ENCODE measurements around the gene TRHDE. TPM values are rescaled to one million over a fixed set of nuclear protein-coding genes. Genes with fewer than 3 reads are reported as not detected.
"Not testable (repeated sequence)": the region's sequence is repeated elsewhere in the genome, so short reads cannot be mapped to it uniquely, and the experiment has no call there.

Gene TRHDE
- total RNA-seq, 1 donor from 2014 or later, result 40.4 TPM

DNA sequence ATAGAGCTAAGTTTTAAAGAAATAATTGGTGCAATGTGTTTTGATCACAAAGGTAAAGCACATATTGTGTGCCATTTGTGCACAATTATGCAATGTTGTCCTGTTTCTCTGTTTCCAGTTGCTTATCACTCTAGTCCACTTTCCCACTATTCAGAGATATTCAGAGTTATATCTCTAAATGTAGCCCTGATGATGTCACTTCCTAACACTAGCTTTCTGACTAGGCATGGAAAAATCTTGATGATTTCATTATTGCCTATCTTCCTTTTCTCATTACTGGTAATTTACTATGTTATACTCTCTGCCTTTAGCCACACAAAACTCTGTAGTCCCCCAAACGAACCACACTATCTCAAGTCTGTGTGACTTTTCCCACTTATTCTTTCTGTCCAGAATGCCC, 221.2 kb downstream of the TRHDE start:
- DNase-seq (ENCODE audit: low spot score in 2 of 2) (no peak), FAIRE-seq (no peak)

DNA sequence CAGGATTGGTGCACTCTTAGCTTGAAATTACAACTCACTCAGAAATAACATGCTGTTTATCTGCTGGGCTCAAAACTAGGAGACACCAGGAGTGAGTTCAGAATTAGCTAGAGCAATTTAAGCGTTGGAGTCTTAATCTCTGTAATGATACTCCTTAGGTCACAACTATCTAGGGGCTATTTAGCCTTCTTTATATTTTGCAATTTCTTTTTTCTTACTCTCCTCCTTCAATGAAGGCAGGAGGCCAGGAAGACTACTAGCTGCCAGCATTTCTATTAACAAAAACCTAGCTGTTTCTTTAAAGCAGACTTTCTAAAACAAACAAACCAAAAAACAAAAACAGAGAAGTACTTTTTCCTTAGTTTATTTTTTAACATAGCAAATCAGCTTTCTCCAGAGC, 226.2 kb downstream of the TRHDE start:
- DNase-seq (ENCODE audit: low spot score in 2 of 2) (no peak), FAIRE-seq (no peak)

DNA sequence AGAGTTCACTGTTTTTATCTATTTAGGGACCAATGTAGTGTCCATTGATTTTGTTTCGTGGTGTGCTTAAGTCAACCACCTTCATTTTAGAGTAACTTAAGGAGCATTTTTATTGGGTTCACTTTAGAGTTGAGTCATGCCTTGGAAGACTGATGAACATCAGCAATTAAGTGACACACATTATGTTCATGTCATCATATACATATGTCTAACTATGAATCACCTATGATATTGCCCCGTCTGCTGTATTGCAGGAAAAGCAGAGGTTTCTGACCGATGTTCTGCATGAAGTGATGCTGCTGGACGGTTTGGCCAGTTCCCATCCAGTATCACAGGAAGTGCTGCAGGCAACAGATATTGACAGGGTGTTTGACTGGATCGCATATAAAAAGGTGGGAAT, 227.1 kb downstream of the TRHDE start:
- no peak for DNase-seq (ENCODE audit: low spot score in 2 of 2)
- FAIRE-seq, result no peak

GRCh38 chr12:72502546-72502945, 230.4 kb downstream of the TRHDE start:
- FAIRE-seq, result no peak
- DNase-seq (ENCODE audit: low spot score in 2 of 2), result no peak

GRCh38 chr12:72505227-72505626, 233.1 kb downstream of the TRHDE start:
- FAIRE-seq, result no peak
- no peak for DNase-seq (ENCODE audit: low spot score in 2 of 2)

- FAIRE-seq (no peak), DNase-seq (ENCODE audit: low spot score in 2 of 2) (no peak)
These were observed 237.7 kb downstream of the TRHDE start for GRCh38 chr12:72509891-72510290.

DNA sequence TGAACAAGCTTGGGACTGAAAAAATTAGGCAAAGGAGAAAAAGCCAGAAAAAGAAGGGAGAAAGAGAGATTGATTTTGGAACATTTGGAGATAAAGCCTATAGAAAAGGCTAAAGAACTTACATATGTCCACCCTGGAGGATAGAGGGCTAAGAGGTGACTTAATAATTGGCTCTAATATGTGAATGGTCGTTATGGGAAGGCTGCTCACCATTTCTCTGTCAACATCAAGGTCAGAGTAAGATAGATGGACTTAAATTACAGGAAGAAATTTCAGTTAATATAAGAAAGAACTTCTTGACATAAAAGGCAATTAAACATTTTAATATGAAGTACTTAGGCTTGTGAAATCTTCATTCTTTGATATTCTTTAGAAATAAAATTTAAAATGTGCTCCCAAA, 238.6 kb downstream of the TRHDE start:
- no peak for FAIRE-seq
- no peak for DNase-seq (ENCODE audit: low spot score in 2 of 2)

GRCh38 chr12:72511498-72511897, 239.3 kb downstream of the TRHDE start:
- FAIRE-seq (no peak), DNase-seq (ENCODE audit: low spot score in 2 of 2) (no peak)

GRCh38 chr12:72511906-72512305, 239.7 kb downstream of the TRHDE start:
- no peak for DNase-seq (ENCODE audit: low spot score in 2 of 2)
- no peak for FAIRE-seq

- not testable (repeated sequence) for FAIRE-seq; DNase-seq (ENCODE audit: low spot score in 2 of 2)
These were observed 248.0 kb downstream of the TRHDE start for GRCh38 chr12:72520044-72520678.

GRCh38 chr12:72521326-72521725, 249.2 kb downstream of the TRHDE start:
- no peak for FAIRE-seq
- DNase-seq (ENCODE audit: low spot score in 2 of 2), result no peak

DNA sequence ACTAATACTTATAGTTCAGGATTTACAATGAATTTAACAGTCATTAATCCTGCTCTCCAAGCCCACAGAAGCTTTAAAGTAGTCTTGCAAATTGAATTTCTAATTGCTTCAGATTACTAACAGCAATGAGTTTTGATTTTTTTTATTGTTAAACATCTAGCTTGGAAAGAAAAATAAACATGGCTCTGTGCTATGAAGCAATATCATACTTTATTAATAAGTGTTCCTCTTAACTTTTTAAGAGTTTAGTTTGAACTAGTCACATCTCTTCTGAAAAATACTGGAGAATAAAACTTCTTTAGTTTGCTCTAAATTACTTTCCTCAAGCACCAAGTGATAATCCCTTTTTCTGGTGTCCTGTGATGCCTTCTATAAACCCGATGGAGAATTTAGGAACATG, 250.2 kb downstream of the TRHDE start:
- FAIRE-seq, result no peak
- no peak for DNase-seq (ENCODE audit: low spot score in 2 of 2)

- FAIRE-seq (no peak), DNase-seq (ENCODE audit: low spot score in 2 of 2) (no peak)
These were observed 251.6 kb downstream of the TRHDE start for GRCh38 chr12:72523754-72524153.

- no peak for FAIRE-seq
- no peak for DNase-seq (ENCODE audit: low spot score in 2 of 2)
These were observed 263.2 kb downstream of the TRHDE start for GRCh38 chr12:72535212-72535990.

- FAIRE-seq (no peak), DNase-seq (ENCODE audit: low spot score in 2 of 2) (no peak)
These were observed 268.6 kb downstream of the TRHDE start for GRCh38 chr12:72540811-72541210.

DNA sequence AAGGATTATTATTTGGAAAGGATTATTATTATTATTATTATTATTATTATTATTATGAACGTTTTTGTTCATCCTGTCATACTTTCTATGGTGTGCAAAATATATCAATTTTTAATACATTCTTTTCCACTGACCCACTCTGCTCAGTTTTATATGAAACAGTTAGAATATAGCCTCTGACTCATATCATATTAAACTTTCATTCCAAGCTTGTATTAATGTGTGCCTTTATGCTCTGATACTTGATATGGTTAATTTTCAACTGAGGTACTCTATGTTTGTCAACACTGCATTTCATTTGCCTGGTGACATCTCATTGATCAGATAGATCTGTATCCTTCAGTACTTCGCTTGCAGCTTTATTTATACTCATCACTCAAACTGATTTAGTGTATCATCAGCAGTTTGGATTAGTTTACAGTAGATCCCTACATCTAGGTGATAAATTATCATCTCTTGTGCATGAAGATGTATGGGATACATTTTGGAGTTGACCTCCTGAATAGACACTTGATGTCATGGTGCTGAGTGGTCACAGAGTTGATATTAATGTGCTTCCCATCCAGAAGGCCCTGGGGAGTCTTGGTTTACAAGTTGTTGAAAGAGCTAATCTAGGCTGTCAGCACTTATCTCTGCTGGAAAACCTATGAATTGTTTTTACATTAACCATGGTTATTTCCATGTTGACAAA, 271.8 kb downstream of the TRHDE start:
- DNase-seq (ENCODE audit: low spot score in 2 of 2) (no peak), FAIRE-seq (no peak)

- FAIRE-seq (no peak), DNase-seq (ENCODE audit: low spot score in 2 of 2) (no peak)
These were observed 273.9 kb downstream of the TRHDE start for GRCh38 chr12:72546106-72546505.

DNA sequence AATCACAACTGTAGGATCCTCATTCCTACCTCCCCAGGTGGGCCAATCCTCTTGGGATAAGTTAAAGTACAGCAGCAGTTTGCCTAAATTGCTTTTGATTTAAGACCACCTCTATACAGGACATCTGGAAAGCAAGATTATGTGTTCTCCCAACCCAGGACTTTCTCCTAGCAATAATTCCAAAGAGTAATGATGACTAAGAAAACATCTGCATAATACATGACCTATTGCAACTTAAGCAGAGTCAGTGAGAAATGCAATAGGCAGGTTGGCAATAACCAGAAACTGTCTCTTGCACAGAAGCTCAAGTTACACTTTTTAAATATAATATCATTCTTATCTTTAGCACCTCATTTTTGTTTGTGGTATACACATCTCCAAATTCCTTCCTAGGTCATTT, 275.4 kb downstream of the TRHDE start:
- FAIRE-seq, result no peak
- no peak for DNase-seq (ENCODE audit: low spot score in 2 of 2)

DNA sequence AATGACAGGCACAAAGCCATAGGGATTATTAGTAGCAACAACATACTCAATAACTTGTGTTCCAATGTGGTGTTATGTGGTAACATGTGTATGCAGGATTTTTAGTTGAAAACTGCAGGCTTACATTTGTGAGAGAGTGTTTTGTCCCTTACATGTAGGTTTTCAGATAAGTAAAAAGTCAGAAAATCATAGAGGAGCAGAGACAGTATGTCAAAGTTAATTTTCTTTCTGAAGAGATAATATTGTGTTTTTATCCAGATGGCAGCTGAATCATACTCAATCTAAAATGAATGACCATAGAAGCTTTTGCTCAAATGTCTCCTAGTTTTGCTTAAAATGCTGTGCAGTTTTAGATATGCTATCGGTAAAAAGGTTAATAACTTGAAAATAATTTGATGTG, 277.0 kb downstream of the TRHDE start:
- FAIRE-seq, result no peak

GRCh38 chr12:72560003-72560769, 288.0 kb downstream of the TRHDE start:
- DNase-seq (ENCODE audit: low spot score in 2 of 2), result no peak
- no peak for FAIRE-seq

More for the DNA sequence above, 277.0 kb downstream of the TRHDE start:
- DNase-seq (ENCODE audit: low spot score in 2 of 2), result no peak

GRCh38 chr12:72570601-72571000, 298.4 kb downstream of the TRHDE start:
- no peak for FAIRE-seq
- DNase-seq (ENCODE audit: low spot score in 2 of 2), result no peak
